NCI-H2227 treated with DMSO at 0.1 percent for 48 hours (cell line): Measurements from ENCODE around the gene GPATCH2L.
A peak's percentile ranks its signal among the peaks of the same experiment; 100 is the strongest.

Experiments used
- DNase-seq: peaks from one replicate; lab custom pipeline; 2025; lab: John Stamatoyannopoulos, UW

GPATCH2L gene

GRCh38 chr14:76136476-76137110 lies 15.1 kb upstream of the GPATCH2L start:
- DNase-seq, result no peak

DNA sequence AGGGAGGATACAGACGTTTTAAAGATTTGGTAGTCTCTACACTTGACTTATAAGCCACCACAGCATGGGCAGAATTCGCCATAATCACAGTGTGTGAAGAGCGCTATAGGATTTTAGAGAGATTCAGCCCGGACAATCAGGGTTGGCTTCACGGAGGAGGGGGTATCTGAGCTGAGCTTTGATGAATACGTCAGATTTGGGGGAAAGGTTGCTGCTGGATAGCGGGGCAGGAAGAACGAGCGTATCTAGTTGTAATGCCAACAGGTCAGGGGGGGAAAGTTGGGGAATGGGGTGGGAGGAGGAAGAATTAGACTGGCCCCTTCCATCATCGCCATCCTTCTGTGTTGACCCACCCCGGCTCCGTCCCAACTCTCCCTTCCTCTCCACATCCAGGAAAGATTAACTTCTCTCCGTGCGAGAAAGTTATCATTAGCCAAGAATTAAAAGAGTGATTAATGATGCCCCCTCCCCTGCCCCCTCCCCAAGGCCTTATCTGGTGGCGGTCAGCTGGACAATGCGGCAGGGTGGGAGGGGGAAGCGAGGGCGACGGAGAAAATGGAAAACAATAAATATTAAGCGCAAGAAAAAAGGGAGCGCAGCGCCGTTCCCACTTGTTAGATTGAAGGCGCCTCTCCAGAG lies 13.5 kb upstream of the GPATCH2L start:
- DNase-seq, result no peak

DNA sequence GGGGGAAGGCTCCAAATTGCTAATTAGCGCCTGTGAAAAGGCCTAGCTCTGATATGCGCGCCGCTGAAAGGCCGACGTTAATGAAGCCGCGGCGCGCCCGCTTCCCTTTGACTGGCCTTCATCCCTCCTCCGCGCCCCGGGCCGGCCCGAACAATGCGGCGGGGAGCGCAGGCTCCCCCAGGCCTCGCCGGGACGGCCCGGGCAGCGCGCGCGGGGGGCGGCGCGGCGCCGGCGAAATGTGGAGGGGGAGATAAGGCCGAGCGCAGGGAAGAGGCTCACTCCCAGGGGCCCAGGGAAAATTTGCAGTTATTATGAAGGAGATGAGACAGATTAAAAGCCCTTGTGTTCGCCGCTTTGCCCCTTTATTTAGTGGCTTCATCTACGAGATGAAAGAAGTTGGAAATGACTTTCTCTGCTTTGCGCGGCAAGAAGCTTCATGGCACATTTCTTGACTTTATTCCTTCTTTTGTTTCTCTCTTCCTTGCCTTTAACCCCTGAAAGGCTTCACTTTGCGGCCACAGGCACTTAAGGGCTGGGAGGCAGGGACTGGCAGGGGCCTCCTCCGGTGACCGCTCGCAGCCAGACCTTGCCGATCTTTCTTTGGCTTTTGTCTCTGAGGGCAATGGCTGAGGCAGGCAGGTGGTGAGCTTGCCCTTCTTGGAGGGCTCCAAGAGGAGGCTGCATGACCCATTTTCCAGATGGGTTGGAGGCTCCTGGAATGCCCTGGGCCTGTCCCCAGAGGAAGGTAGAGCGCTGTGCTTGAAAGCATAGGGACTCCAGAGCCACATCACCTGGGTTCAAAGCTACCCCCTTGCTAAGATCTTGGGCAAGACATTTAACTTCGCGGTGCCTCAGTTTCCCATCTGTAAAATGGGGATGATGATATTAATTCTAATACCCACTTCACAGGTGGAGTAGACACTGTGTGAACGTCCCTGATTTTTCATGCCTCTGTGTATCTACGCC lies 12.7 kb upstream of the GPATCH2L start:
- peak; percentile 32 for DNase-seq

DNA sequence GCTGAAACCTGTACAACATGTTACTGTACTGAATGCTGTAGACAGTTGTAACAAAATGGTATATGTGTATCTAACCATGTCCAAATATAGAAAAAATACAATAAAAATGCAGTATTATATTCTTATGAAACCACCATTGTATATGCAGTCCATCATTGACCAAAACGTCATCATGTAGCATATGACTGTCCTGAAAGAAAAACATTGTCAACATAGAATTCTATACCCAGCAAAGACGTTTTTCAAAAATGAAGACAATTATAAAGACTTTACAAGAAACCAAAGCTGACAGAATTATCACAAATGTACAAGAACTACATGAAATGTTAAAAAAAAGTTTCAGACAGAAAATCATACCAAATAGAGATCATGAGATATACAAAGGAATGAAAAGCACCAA lies 8.1 kb upstream of the GPATCH2L start:
- no peak for DNase-seq

DNA sequence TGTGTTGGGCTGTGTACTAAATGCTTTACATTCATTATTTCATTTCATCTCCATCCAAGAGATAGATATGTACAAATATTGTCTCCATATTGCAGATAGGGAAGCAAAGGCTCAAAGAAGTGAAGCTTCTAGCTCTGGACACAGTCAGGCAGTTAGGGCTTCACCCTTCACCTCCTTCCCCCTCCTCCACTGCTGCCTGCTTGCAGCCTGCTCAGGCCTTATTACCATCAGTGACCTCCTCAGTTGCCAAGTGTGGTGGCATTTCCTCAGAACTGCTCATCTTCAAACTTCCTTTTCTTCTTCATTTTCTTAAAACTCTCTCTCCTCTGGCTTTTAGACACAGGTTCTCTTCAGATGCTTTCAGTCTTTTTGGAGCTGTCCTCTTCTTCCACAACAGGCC lies 4.7 kb upstream of the GPATCH2L start:
- no peak for DNase-seq

- no peak for DNase-seq
These were observed 2.5 kb upstream of the GPATCH2L start for GRCh38 chr14:76149196-76149595.

- DNase-seq, result peak; percentile 46
These were observed 585 bp downstream of the GPATCH2L start for GRCh38 chr14:76152333-76152681.

DNA sequence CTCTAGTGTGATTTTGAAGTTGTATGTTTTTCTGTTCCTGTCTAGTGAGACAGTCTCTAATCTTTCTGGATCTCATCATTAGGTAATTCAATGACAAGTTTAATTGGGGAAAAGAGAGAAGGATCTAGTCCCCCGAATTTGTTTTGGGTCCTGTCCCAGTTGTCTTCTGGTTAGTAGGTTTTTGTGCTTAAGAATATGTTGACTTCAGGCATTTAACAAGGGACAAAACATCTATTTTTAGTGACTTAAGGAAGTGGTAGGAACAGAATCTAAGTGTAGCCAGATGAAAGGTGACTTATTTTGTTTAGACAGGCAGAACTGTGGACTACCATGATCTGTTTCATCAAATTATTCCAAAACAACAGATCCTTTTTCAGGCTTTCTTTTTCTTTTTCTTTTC lies 2.2 kb downstream of the GPATCH2L start:
- DNase-seq, result no peak

GRCh38 chr14:76154539-76155126 lies 2.9 kb downstream of the GPATCH2L start:
- DNase-seq, result no peak

GRCh38 chr14:76163668-76164363 lies 12.1 kb downstream of the GPATCH2L start:
- DNase-seq, result no peak

DNA sequence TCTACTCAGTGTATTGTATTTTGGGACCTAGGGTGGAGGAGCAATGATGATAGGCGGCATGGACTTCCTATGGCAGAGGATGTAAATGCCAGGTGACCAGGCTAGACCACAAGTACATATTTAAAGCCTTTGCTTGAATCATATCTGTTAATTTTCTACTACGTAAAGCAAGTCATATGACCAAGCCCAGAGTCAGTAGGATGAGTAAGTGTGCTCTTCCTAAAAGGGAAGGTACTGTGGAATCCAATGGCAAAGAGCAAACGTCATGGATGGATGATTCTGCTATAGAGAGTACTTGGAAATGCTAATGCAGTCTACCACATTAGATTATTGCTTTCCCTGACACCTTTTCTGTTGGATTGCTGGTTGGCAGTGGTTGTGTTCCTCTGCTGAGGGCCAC lies 16.8 kb downstream of the GPATCH2L start:
- no peak for DNase-seq

DNA sequence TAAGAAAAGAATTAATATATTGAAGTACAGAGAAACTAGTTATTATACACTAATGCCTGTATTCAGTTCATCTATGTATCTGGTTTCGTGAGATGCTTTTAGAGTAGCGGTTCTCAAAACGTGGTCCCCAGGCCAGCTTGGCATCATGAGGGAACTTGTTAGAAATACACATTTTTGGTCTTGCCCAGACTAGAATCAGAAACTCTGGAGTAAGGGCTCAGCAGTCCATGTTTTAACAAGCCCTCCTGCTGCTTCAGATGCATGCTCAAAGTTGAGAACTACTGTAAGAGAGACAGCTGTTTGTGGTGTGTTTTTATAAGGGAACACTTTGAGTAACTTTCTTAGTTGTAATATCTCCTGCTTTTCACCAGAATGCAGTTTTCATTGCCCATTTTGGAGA lies 18.1 kb downstream of the GPATCH2L start:
- DNase-seq, result no peak

DNA sequence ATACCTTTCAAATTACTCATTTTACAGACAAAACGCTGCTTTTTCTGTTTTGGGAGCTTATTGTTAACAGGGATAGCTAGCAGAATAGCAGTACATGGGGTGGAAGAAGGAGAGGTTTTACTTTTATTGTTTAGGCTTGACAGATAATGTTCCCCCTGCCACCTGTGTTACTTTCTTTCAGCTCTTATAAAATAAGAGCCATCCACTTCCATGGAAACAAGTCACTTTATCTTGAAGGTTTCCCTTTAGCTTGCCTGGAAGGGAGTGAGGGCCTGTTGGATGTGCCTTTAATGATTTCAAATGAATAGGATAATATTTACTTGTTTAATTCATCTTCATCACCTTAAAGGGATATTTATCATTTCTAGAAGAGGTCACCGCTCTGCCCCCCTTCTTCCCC lies 23.3 kb downstream of the GPATCH2L start:
- no peak for DNase-seq

- no peak for DNase-seq
These were observed 24.2 kb downstream of the GPATCH2L start for GRCh38 chr14:76175942-76176341.

DNA sequence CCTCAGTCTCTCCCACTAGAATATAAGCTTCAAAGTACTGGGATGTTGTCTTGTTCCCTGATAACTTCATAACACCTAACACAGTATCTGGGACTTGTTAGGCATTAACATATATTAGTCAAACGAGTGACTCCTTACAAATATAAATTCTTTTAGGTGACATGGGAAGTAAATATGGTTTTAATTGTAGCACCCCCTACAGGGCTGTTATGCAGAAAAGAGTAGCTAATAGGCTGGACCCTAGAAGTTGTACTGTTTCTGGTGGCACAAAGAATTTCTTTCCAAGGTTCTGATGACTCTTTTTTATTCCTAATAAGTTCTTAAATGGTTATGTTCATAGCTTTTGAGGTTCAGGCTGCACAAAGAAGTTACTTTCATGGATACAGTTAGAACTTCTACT lies 29.8 kb downstream of the GPATCH2L start:
- DNase-seq, result no peak

DNA sequence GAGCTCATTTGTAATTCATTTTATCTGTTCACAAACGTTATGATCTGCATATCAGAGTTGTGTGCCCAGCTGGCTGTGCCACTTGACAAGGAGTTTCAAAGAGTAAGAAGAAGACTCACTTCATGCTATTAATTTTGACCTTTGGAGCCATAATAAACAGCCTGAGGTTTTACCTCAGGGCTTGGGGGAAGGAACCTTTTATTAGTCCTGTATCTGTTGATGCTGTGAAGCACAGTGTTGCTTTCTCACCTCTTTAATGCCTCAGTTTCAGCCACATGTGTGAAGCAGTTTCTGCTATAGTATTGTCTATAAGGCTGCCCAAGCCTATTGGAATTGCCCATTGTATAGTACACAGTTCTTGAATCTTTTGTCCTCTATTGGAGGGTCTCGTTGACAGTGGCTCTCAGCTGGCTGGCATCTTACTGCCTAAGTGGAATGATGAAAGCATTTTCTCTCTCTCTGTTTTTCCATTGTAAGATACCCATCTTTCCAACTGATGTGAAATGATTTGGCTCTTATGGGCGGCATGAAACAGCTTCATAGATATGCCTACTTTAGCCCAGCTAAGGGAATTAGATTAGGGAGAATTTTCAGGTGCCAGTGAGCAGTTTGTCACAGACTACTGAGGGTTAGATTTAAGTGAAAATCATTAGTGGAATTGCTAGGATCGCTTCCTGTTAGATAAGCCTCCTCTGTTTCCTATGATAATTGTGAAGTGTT lies 34.7 kb downstream of the GPATCH2L start:
- DNase-seq, result no peak

GRCh38 chr14:76191297-76191696 lies 39.6 kb downstream of the GPATCH2L start:
- DNase-seq, result no peak

GRCh38 chr14:76193696-76194095 lies 42.0 kb downstream of the GPATCH2L start:
- no peak for DNase-seq

DNA sequence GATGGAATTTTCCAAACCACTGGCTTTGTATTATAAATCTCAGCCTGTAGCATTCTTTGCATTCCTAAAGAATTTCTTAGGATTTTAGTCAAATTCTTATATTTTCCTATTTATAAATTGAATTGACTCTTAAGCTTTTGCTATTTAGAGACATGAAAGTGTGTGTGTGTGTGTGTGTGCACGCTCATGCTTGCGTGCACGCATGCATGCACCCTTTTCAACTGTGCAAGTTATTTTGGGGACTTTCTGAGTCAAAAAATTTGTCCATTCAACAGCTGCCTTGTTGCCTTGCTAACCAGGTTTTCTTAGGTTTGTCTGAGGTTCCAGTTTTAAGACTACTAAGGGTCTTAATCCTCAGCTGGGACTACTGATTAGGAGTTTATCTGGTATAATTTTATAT lies 42.6 kb downstream of the GPATCH2L start:
- DNase-seq, result no peak

- DNase-seq, result no peak
These were observed 43.3 kb downstream of the GPATCH2L start for GRCh38 chr14:76195003-76195402.

DNA sequence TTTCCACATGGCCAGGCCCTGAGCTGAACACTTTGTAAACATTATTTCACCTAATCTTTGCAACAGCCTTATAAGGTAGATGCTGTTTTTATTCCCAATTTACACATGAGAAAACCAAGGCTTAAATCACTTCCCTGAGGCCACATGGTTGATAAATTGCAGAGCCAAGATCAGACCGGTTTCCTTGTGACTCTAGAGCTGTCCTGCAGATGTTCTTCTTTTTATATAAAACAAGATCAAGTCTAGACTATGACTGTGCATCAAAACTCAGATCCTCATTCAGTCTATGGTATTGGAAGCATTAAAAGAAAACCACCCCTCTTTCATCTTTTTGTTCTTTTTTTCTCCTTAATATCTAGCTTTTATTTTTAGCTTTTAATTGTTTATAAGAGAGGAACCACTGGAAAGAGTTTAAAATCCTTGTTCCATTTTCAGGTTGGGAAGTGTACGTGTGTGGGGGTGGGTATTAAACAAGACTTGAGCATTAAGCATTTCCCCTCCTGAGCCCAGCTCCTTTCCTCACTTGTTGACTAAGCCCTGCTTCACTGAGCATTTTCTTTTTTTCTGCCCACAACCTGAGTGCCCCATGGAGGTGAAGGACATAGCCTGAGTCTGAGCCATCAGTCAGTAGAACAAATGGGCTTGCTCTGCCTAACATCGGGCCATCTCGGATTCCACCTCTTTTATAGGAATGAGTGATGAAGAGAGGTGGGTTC lies 45.4 kb downstream of the GPATCH2L start:
- DNase-seq, result no peak
